AG10803 (cell line): Measurements from ENCODE around the gene ZDHHC14.
"Not testable (repeated sequence)": the region's sequence is repeated elsewhere in the genome, so short reads cannot be mapped to it uniquely, and the experiment has no call there.

ENCODE experiments used
- DNase-seq: peaks from one replicate; pipeline ENCODE4 v3.0.0; 2010; ENCODE audit warnings: low read depth
- H3K4me3 ChIP-seq: 2 replicates; pipeline ENCODE4 v1.5.1; 2011; ENCODE audit warnings: mild to moderate bottlenecking, low read length, control low read depth
- CTCF ChIP-seq: conservative IDR thresholded peaks from 2 replicates; pipeline ENCODE4 v1.5.1; 2011; ENCODE audit warnings: mild to moderate bottlenecking, low read length, control low read depth, inconsistent platforms

ZDHHC14 gene

DNA sequence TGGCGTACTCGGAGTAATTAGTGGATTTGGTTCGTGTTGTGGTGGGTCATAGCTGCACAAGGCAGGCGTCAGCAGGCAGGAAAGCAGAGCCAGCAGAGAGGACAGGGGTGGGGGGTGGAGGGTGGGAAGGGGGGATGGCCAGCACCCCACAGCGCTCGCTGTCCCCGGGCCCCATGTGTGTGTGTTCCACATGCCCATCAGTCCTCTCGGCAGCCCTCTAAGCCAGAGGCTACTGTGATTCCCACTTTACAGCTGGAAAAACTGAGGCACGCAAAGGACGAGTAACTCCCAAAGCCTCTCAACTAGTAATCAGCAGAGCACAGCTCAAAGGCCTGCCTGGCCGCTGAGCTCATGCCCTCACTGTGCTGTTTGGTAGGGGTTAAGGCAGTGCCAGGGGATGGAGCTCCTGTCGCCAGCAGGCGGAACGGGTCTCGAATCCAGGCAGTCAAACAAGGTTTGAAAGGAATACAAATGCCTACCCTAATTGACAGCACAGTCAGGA lies 175.2 kb downstream of the ZDHHC14 start:
- no peak overlapping the region for H3K4me3 ChIP-seq
- DNase-seq = no peak
- TF ChIP-seq CTCF = no peak

GRCh38 chr6:157556671-157557430 lies 175.9 kb downstream of the ZDHHC14 start:
- no peak for DNase-seq
- H3K4me3 ChIP-seq = no peak overlapping the region
- TF ChIP-seq CTCF = no peak

DNA sequence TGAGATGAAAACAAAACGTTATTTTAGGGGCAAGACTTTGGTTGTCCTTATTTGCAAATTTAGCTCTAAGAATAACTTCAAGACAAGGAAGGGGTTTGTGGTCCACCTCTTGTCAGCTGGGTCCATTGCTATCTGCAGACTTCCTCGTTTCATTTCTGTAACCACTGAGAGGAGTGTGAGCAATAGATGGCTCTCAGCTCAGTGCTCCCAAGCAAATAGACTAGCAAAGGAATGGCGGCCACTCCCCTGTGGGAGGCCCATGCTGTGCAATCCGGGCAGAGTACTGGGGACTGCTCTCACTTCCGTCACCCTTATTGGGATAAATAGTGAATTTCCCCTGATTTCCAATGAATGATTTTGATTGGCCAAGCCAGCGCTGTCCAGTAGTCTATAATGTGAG lies 176.6 kb downstream of the ZDHHC14 start:
- no peak overlapping the region for H3K4me3 ChIP-seq
- no peak for TF ChIP-seq CTCF
- DNase-seq = no peak

- no peak overlapping the region for H3K4me3 ChIP-seq
- no peak for DNase-seq
- no peak for TF ChIP-seq CTCF
Observed at GRCh38 chr6:157558049-157558448, 177.1 kb downstream of the ZDHHC14 start.

DNA sequence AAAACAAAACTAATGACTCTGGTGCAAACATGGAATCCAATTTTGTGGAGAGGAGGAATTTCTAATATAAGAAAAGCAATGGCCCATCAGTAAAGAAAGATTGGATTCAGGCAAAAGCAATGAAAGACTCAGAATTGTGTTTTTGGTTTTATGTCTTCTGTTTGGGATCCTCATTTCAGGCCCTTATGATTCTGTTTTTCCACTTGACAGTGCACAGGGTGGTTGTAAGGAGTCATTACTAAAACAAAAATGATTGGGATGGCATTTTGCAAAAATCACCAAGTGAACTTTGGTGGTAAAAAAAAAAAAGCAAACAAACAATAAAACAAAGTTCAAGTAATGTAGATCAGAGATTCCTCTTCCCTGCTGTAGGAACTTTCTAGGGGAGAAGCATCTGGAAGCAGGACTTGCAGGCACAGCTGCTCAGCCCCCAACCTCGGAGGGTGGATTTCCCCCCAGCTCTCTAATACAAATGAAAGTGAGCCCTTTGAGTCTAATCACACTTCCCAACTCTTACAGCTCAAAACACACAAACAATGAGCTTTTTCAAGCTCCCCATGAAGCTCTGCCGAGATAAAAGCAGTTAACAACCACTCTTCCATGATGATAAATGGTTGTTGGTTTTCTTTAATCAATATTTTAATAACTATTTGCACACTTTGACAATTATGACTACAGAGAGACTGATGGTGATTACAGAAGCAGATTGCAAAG lies 177.7 kb downstream of the ZDHHC14 start:
- no peak overlapping the region for H3K4me3 ChIP-seq
- TF ChIP-seq CTCF = no peak
- no peak for DNase-seq

- TF ChIP-seq CTCF = no peak
- no peak overlapping the region for H3K4me3 ChIP-seq
- DNase-seq = no peak
Observed at GRCh38 chr6:157559201-157559756, 178.3 kb downstream of the ZDHHC14 start.

DNA sequence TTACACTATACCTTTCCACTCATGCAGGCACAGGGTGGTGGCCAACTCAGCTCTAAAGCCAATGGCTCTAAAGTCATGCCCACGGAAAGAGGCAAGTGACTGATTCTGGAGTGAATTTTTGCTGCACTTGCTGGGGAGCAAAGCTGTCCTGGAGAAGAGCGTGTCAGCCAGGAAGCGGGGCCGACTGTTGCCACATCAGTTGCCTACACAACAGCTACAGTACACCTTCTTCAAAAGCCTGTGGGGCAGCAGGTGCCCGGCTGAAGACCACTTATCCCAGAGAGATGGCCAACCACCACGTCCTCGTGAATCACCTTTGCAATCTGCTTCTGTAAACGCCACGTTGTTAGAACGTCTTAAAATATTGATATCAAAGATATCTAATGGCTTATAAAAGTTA lies 179.1 kb downstream of the ZDHHC14 start:
- H3K4me3 ChIP-seq, DNase-seq: not testable (repeated sequence)
